ENCODE measurements around the gene GABRR1.

The GABRR1 gene

GRCh38 chr6:89221129-89221528 is 4.0 kb upstream of the GABRR1 start:
- no peak for DNase-seq (ENCODE audit: low read depth)
- no peak for TF ChIP-seq CTCF (conservative IDR thresholded peaks at IDR 0.05; ENCODE audit: low read depth, low read length)
- H3K4me3 ChIP-seq (ENCODE audit: low read depth, low read length): no peak overlapping the region

GRCh38 chr6:89216411-89216810 is 747 bp downstream of the GABRR1 start:
- no peak for DNase-seq (ENCODE audit: low read depth)
- TF ChIP-seq CTCF (conservative IDR thresholded peaks at IDR 0.05; ENCODE audit: low read depth, low read length): no peak
- no peak overlapping the region for H3K4me3 ChIP-seq (ENCODE audit: low read depth, low read length)

- DNase-seq (ENCODE audit: low read depth): no peak
- no peak overlapping the region for H3K4me3 ChIP-seq (ENCODE audit: low read depth, low read length)
- TF ChIP-seq CTCF (conservative IDR thresholded peaks at IDR 0.05; ENCODE audit: low read depth, low read length): no peak
These were observed 1.8 kb downstream of the GABRR1 start for GRCh38 chr6:89215391-89215790.

GRCh38 chr6:89214197-89214596 is 3.0 kb downstream of the GABRR1 start:
- no peak for TF ChIP-seq CTCF (conservative IDR thresholded peaks at IDR 0.05; ENCODE audit: low read depth, low read length)
- no peak for DNase-seq (ENCODE audit: low read depth)

GRCh38 chr6:89212472-89212871 is 4.7 kb downstream of the GABRR1 start:
- DNase-seq (ENCODE audit: low read depth): no peak
- H3K4me3 ChIP-seq (ENCODE audit: low read depth, low read length): no peak overlapping the region
- TF ChIP-seq CTCF (conservative IDR thresholded peaks at IDR 0.05; ENCODE audit: low read depth, low read length): no peak

More at GRCh38 chr6:89214197-89214596, 3.0 kb downstream of the GABRR1 start:
- no peak overlapping the region for H3K4me3 ChIP-seq (ENCODE audit: low read depth, low read length)

GRCh38 chr6:89209457-89209856 is 7.7 kb downstream of the GABRR1 start:
- DNase-seq (ENCODE audit: low read depth): no peak
- H3K4me3 ChIP-seq (ENCODE audit: low read depth, low read length): no peak overlapping the region
- no peak for TF ChIP-seq CTCF (conservative IDR thresholded peaks at IDR 0.05; ENCODE audit: low read depth, low read length)

GRCh38 chr6:89208551-89208950 is 8.6 kb downstream of the GABRR1 start:
- DNase-seq (ENCODE audit: low read depth): peak; percentile 2
- no peak for TF ChIP-seq CTCF (conservative IDR thresholded peaks at IDR 0.05; ENCODE audit: low read depth, low read length)
- H3K4me3 ChIP-seq (ENCODE audit: low read depth, low read length): no peak overlapping the region

Measured in choroid plexus epithelial cell (primary cell).